Stimulated activated CD8-positive, alpha-beta memory T cell treated with anti-CD3 and anti-CD28 coated beads, Interleukin-15, amount 100 ng/mL, for 24 hours (primary cell): ENCODE measurements around the gene KPNA4.

Source experiments
- DNase-seq: peaks from one replicate; pipeline ENCODE4 v3.0.0-alpha.2; 2020; ENCODE audit warnings: low read depth

The KPNA4 gene

GRCh38 chr3:160449636-160450598 is 115.5 kb downstream of the KPNA4 start, which contains the start of gene TRIM59:
TSS of gene TRIM59 (minus strand) at chr3:160449786. CDS start at chr3:160439183, 10,603 bp downstream.
- DNase-seq, result peak; percentile 83

GRCh38 chr3:160448845-160449635 is 116.3 kb downstream of the KPNA4 start:
- DNase-seq, result no peak

- DNase-seq, result no peak
Observed at GRCh38 chr3:160447544-160447943, 117.8 kb downstream of the KPNA4 start.

GRCh38 chr3:160446522-160447056 is 118.8 kb downstream of the KPNA4 start:
- DNase-seq, result no peak

GRCh38 chr3:160445854-160446253 is 119.5 kb downstream of the KPNA4 start:
- no peak for DNase-seq
